Testis (tissue), 3 donors: ENCODE results near the gene UGT1A9. TPM values are rescaled to one million over a fixed set of nuclear protein-coding genes. Genes with fewer than 3 reads are reported as not detected.
"Not testable (repeated sequence)": the region's sequence is repeated elsewhere in the genome, so short reads cannot be mapped to it uniquely, and the experiment has no call there.

Source experiments
- DNase-seq: peaks from one replicate; pipeline ENCODE4 v3.0.0-alpha.2; 2019
- H3K27ac ChIP-seq, 2 donors: fragments of 200-600 bp; sonication (generic); one replicate each; pipeline ENCODE4 v1.5.1; 2019
- H3K27me3 ChIP-seq: fragments of 200-600 bp; sonication (generic); one replicate; pipeline ENCODE4 v1.5.1; 2019
- H3K36me3 ChIP-seq: fragments of 200-600 bp; sonication (generic); one replicate; pipeline ENCODE4 v1.5.1; 2017; ENCODE audit warnings: low read depth; ENCODE audit errors: missing control alignments
- H3K4me1 ChIP-seq: fragments of 200-600 bp; sonication (generic); one replicate; pipeline ENCODE4 v1.5.1; 2019
- H3K4me3 ChIP-seq, 2 donors: fragments of 200-600 bp; sonication (generic); one replicate each; pipeline ENCODE4 v1.5.1; 2017 to 2019
- H3K9me3 ChIP-seq: fragments of 200-600 bp; sonication (generic); one replicate; pipeline ENCODE4 v1.5.1; 2017
- CTCF ChIP-seq, 3 experiments: fragments of 450-650 bp in 2 of 3; fragments of 200-600 bp in 1 of 3; sonication (generic) in 1 of 3; IDR thresholded peaks; one replicate each; pipeline ENCODE4 v1.5.1; 2016 to 2019; ENCODE audit warnings: antibody characterized with exemption in 3 of 3, mild to moderate bottlenecking in 2 of 3, moderate library complexity in 1 of 3
- POLR2A ChIP-seq: fragments of 450-650 bp; IDR thresholded peaks from one replicate; pipeline ENCODE4 v1.6.1; 2017; ENCODE audit warnings: antibody characterized with exemption, mild to moderate bottlenecking, moderate library complexity
- WGBS, 2 donors: methylation state at CpG; one replicate each; pipeline ENCODE4 v1.1.5; 2018; 5-methylcytosine and 5-hydroxymethylcytosine counted together
- intact Hi-C: fragments of 100-400 bp; cut with DNase I; formaldehyde crosslinking; loops from one replicate; pipeline ENCODE4 v1.15.1; 2023; ENCODE audit warnings: low total_unique reads
- polyA plus RNA-seq: library from polyadenylated mRNA; stranded (reverse); fragments of 350-450 nt; fragmentation: Illumina TruSeq; extraction: RNeasy Lipid Tissue Mini Kit (QIAGEN cat#74804); gene quantifications from one replicate; pipeline ENCODE4 v1.2.3, GENCODE V29; 2014; ENCODE audit warnings: low read depth, low replicate concordance; ENCODE audit not compliant: insufficient read depth
- total RNA-seq, 2 donors: library from RNA; depleted of rRNA; stranded (reverse); fragments of >200 nt; gene quantifications; one replicate each; pipeline ENCODE4 v1.2.3, GENCODE V29; 2016

UGT1A9 gene
- total and polyA plus RNA-seq, 3 donors from 2014 or later, result not detected

- no peak for DNase-seq
- intact Hi-C loops, result no loop called here
- H3K4me3 ChIP-seq, result no peak within 1 kb of the TSS
- H3K27me3 ChIP-seq, result no peaks in the 10 kb centered on the region
- no peaks in the 10 kb centered on the region for H3K4me1 ChIP-seq
- no peaks in the 10 kb centered on the region for H3K36me3 ChIP-seq
- H3K27ac ChIP-seq, result no peak within 1 kb of the TSS
- H3K9me3 ChIP-seq, result no peaks in the 10 kb centered on the region
- TF ChIP-seq CTCF (IDR thresholded peaks at IDR 0.05), result no peak
- TF ChIP-seq POLR2A, result no peak
- WGBS, 2 donors, result 83 to 87% methylated on average over 14 of the region's 14 CpGs
These were observed 41.0 kb downstream of the UGT1A9 start, which contains the start of gene UGT1A5 for GRCh38 chr2:233712611-233713261. UGT1A5 (plus strand) TSS chr2:233712907; CDS start chr2:233712992, 85 bp downstream.

- no peak for TF ChIP-seq CTCF (IDR thresholded peaks at IDR 0.05)
- TF ChIP-seq POLR2A, result no peak
- WGBS, 2 donors, result 86% methylated on average over 7 of the region's 7 CpGs
- DNase-seq, result no peak
- no peaks in the 10 kb centered on the region for H3K9me3 ChIP-seq
- intact Hi-C loops, result no loop called here
- H3K4me1 ChIP-seq, result no peaks in the 10 kb centered on the region
- no peaks in the 10 kb centered on the region for H3K36me3 ChIP-seq
- no peak overlapping the region for H3K4me3 ChIP-seq
- H3K27me3 ChIP-seq, result no peaks in the 10 kb centered on the region
- no peak overlapping the region for H3K27ac ChIP-seq
These were observed 41.5 kb downstream of the UGT1A9 start for GRCh38 chr2:233713262-233713615.

- DNase-seq, result no peak
- TF ChIP-seq CTCF (IDR thresholded peaks at IDR 0.05) (no peak), POLR2A (no peak)
- intact Hi-C loops, result no loop called here
- no peaks in the 10 kb centered on the region for H3K9me3 ChIP-seq
- no peak overlapping the region for H3K4me3 ChIP-seq
- H3K36me3 ChIP-seq, result no peaks in the 10 kb centered on the region
- no peaks in the 10 kb centered on the region for H3K27me3 ChIP-seq
- H3K27ac ChIP-seq, result no peak overlapping the region
- H3K4me1 ChIP-seq, result no peaks in the 10 kb centered on the region
- WGBS, 2 donors, result 89% methylated on average over 2 of the region's 2 CpGs
These were observed 42.4 kb downstream of the UGT1A9 start for GRCh38 chr2:233714121-233714520.

- no peaks in the 10 kb centered on the region for H3K9me3 ChIP-seq
- H3K27me3 ChIP-seq, result no peaks in the 10 kb centered on the region
- no peak for DNase-seq
- no peak within 1 kb of the TSS for H3K27ac ChIP-seq
- H3K4me1 ChIP-seq, result no peaks in the 10 kb centered on the region
- TF ChIP-seq CTCF (IDR thresholded peaks at IDR 0.05) (no peak), POLR2A (no peak)
- WGBS, 2 donors, result 83 to 86% methylated on average over 5 to 7 of the region's 7 CpGs
- intact Hi-C loops, result no loop called here
- no peak within 1 kb of the TSS for H3K4me3 ChIP-seq
- H3K36me3 ChIP-seq, result no peaks in the 10 kb centered on the region
These were observed 46.9 kb downstream of the UGT1A9 start, which contains the start of gene UGT1A4 for GRCh38 chr2:233718552-233718951. UGT1A4 (plus strand) TSS chr2:233718736; CDS start chr2:233718821, 85 bp downstream.

GRCh38 chr2:233728723-233729301 is 57.1 kb downstream of the UGT1A9 start, which contains the start of gene UGT1A3:
UGT1A3 (plus strand) TSS chr2:233729042; CDS start chr2:233729127, 85 bp downstream.
- no peak within 1 kb of the TSS for H3K4me3 ChIP-seq
- intact Hi-C loops, result no loop called here
- H3K36me3 ChIP-seq, result no peaks in the 10 kb centered on the region
- H3K9me3 ChIP-seq, result no peaks in the 10 kb centered on the region
- WGBS, 2 donors, result 81 to 85% methylated on average over 8 of the region's 8 CpGs
- no peaks in the 10 kb centered on the region for H3K4me1 ChIP-seq
- no peak within 1 kb of the TSS for H3K27ac ChIP-seq
- DNase-seq, result no peak
- TF ChIP-seq POLR2A (no peak), CTCF (IDR thresholded peaks at IDR 0.05) (no peak)
- H3K27me3 ChIP-seq, result no peaks in the 10 kb centered on the region

- H3K4me1 ChIP-seq, intact Hi-C loops, DNase-seq, H3K27ac ChIP-seq, H3K36me3 ChIP-seq, H3K9me3 ChIP-seq, H3K4me3 ChIP-seq, H3K27me3 ChIP-seq: not testable (repeated sequence)
- 86 to 90% methylated on average over 11 to 14 of the region's 14 CpGs for WGBS, 2 donors
These were observed 65.4 kb downstream of the UGT1A9 start for GRCh38 chr2:233736868-233737653.
